Pancreas (tissue), 10 donors: Measurements from ENCODE around the gene PARP15. TPM values are rescaled to one million over a fixed set of nuclear protein-coding genes. Genes with fewer than 3 reads are reported as not detected.

Experiments used
- ATAC-seq, 4 donors: fragments of 200-7000 bp; cut with Tn5 transposase; one replicate each; pipeline versions ENCODE4 v1.8.0 to v1.9.1; 2020; ENCODE audit warnings: mild to moderate bottlenecking in 4 of 4, moderate library complexity in 4 of 4
- DNase-seq, 6 donors: peaks; one replicate each; pipeline ENCODE4 v3.0.0-alpha.2; 2020
- FAIRE-seq: peaks from 2 replicates; lab custom pipeline; 2012; peaks lifted over from hg19 to GRCh38; lab: Jason Lieb, UNC
- H3K27ac ChIP-seq, 4 donors: fragments of 200-600 bp; sonication (generic); 1 replicate in 3 of 4; 2 replicates in 1 of 4; pipeline versions ENCODE4 v1.5.0 to v1.8.0; 2020
- H3K27me3 ChIP-seq, 4 donors: fragments of 200-600 bp; one replicate each; pipeline ENCODE4 v1.8.0; 2021
- H3K36me3 ChIP-seq, 3 donors: fragments of 200-600 bp; sonication (generic) in 1 of 3; one replicate each; pipeline versions ENCODE4 v1.5.0 to v1.8.0; 2020 to 2021
- H3K4me1 ChIP-seq, 3 donors: fragments of 200-600 bp; one replicate each; pipeline ENCODE4 v1.8.0; 2021
- H3K4me3 ChIP-seq, 4 donors: fragments of 200-600 bp; sonication (generic) in 2 of 4; one replicate each; pipeline versions ENCODE4 v1.5.0 to v1.8.0; 2020 to 2021
- H3K9me3 ChIP-seq, 4 donors: fragments of 200-600 bp; one replicate each; pipeline ENCODE4 v1.8.0; 2021
- WGBS, 2 donors: extraction: QIAGEN DNeasy Blood & Tissue Kit; methylation state at CpG; one replicate each; pipeline ENCODE4 v1.1.7; 2013; 5-methylcytosine and 5-hydroxymethylcytosine counted together
- intact Hi-C, 3 donors: fragments of 100-400 bp; cut with DNase I; formaldehyde crosslinking; loops; one replicate each; pipeline versions ENCODE4 v1.11.1 to v1.14.2; 2022
- polyA plus RNA-seq, 2 donors: library from polyadenylated mRNA; stranded (reverse); fragments of 200-250 nt; gene quantifications; one replicate each; pipeline ENCODE4 v1.2.3, GENCODE V29; 2013
- total RNA-seq, 6 donors: library from RNA; stranded (reverse); fragmentation: NEBNext Ultra II Directional in 4 of 6; extraction: Animal tissue kit (Norgen Biotek cat#: 25700) in 4 of 6; gene quantifications; one replicate each; pipeline versions ENCODE4 v1.2.1 to v1.2.4, GENCODE V29; 2021 to 2023
- TF ChIP-seq, protein P1 (sequence below), 4 donors: fragments of 200-600 bp; sonication (generic) in 3 of 4; IDR thresholded peaks; one replicate each; pipeline versions ENCODE4 v1.5.0 to v1.8.0; 2021; ENCODE audit warnings: antibody characterized with exemption in 4 of 4
- donor health status: healthy with polysubstance abuse.
- donor health status: DM: no; HTN: no; CAD: no; lungs with moderate emphysema.
- donor health status: DM: no; HTN: no; CAD: no.
- donor health status: control.
- donor health status: control.
- donor health status: Bipolar disorder and iron deficiency.
- donor health status: DM: yes; HTN: yes; CAD: no.
- donor health status: DM: no; HTN: no; CAD: no.
- donor health status: DM: no; HTN: no; CAD: no.
- donor health status: DM: yes; HTN: yes; CAD: no.

Gene PARP15
- total and polyA plus RNA-seq, 8 donors = 0.14 to 0.80 (median 0.62) TPM

GRCh38 chr3:122621112-122621511, 43.7 kb downstream of the PARP15 start:
- no peaks in the 10 kb centered on the region for H3K4me1 ChIP-seq
- no peaks in the 10 kb centered on the region for H3K27me3 ChIP-seq
- no peak overlapping the region for H3K27ac ChIP-seq
- no peak overlapping the region for H3K4me3 ChIP-seq
- H3K36me3 ChIP-seq = no peaks in the 10 kb centered on the region
- ATAC-seq (peak in 1 of 4 donors; percentile 30), DNase-seq (no peak), FAIRE-seq (no peak)
- TF ChIP-seq, protein P1, sequence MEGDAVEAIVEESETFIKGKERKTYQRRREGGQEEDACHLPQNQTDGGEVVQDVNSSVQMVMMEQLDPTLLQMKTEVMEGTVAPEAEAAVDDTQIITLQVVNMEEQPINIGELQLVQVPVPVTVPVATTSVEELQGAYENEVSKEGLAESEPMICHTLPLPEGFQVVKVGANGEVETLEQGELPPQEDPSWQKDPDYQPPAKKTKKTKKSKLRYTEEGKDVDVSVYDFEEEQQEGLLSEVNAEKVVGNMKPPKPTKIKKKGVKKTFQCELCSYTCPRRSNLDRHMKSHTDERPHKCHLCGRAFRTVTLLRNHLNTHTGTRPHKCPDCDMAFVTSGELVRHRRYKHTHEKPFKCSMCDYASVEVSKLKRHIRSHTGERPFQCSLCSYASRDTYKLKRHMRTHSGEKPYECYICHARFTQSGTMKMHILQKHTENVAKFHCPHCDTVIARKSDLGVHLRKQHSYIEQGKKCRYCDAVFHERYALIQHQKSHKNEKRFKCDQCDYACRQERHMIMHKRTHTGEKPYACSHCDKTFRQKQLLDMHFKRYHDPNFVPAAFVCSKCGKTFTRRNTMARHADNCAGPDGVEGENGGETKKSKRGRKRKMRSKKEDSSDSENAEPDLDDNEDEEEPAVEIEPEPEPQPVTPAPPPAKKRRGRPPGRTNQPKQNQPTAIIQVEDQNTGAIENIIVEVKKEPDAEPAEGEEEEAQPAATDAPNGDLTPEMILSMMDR (IDR thresholded peaks at IDR 0.05) = no peak
- intact Hi-C loops = no loop called here
- no peaks in the 10 kb centered on the region for H3K9me3 ChIP-seq
- WGBS, 2 donors = 46 to 51% methylated on average over 3 of the region's 3 CpGs

DNA sequence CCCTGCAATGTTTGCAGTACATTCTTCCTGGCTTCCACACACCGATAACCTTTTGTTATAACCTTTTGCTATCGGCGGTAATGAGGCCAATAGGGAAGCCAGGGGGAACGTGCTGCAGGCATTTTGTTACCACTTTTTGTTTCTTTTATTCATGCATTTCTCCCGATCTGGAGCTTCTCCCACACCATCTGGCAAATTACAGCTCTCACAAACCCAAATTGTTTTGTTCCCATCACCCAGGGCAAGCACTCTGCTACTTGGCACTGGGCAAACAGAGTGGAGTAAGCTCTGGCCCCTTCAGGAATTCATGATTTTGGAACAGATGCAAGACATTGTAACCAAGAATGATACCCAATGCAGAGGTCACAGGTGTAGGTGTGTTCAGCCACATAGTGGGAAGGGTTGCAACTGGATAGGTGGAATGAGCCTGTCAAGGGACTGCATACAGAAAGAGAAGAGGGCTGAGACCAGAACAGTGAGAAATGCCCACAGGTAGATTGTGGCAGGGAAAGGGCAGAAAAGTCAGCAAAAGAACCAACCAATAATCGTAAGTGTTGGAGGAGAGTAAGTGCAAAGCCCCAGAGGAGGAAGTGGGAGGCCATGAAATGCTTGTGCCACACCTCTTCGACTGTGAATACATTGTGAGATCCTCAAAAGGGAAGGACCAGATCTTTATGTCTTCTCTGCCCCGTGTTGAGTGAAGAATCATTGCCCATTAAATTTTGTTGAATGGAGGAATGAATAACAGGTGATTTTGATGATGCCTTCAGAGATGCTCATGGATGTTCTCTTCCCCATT, 45.8 kb downstream of the PARP15 start:
- DNase-seq (no peak), ATAC-seq (no peak), FAIRE-seq (no peak)
- Histone ChIP-seq H3K4me3 (no peak overlapping the region), H3K4me1 (no peaks in the 10 kb centered on the region), H3K27me3 (no peaks in the 10 kb centered on the region), H3K9me3 (no peaks in the 10 kb centered on the region), H3K27ac (no peak overlapping the region), H3K36me3 (no peaks in the 10 kb centered on the region)
- TF ChIP-seq, protein P1 (IDR thresholded peaks at IDR 0.05) = no peak
- intact Hi-C loops = no loop called here
- WGBS, 2 donors = 83 to 88% methylated on average over 8 of the region's 8 CpGs

DNA sequence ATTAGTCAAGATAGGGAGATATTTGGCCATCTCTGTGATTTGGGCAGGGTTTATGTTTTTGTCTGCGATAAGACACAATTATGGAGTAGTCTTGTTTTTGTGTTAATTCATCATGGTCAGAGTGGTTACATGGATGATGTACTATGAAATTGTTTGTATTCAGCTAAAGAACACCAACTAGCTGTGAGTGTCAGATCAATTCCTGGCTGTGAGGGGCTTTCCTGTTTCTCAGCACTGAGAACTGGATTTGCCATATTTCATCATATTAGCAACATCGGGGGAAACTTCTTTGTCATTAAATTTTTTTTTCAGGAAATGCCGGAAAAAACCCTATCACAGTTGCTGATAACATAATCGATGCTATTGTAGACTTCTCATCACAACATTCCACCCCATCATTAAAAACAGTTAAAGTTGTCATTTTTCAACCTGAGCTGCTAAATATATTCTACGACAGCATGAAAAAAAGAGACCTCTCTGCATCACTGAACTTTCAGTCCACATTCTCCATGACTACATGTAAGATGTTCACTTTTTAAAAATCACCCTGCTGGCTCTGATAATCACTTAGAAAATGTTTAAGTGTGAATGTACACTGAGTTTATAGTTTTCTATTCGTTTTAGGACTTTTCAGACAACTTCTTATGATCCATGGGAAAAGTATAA, 49.2 kb downstream of the PARP15 start:
- intact Hi-C loops = no loop called here
- no peak overlapping the region for H3K4me3 ChIP-seq
- H3K9me3 ChIP-seq = no peaks in the 10 kb centered on the region
- DNase-seq = no peak
- TF ChIP-seq, protein P1 (IDR thresholded peaks at IDR 0.05) = no peak
- no peaks in the 10 kb centered on the region for H3K27me3 ChIP-seq
- H3K4me1 ChIP-seq = no peaks in the 10 kb centered on the region
- no peak for FAIRE-seq
- ATAC-seq = no peak
- H3K27ac ChIP-seq = no peak overlapping the region
- H3K36me3 ChIP-seq = no peaks in the 10 kb centered on the region
- WGBS, 2 donors = 32 to 40% methylated on average over 6 of the region's 6 CpGs

GRCh38 chr3:122627301-122627700, 49.9 kb downstream of the PARP15 start:
- intact Hi-C loops = no loop called here

More at GRCh38 chr3:122627301-122627700, 49.9 kb downstream of the PARP15 start:
- Histone ChIP-seq H3K9me3 (no peaks in the 10 kb centered on the region), H3K36me3 (no peaks in the 10 kb centered on the region), H3K4me1 (no peaks in the 10 kb centered on the region), H3K27me3 (no peaks in the 10 kb centered on the region), H3K4me3 (no peak overlapping the region), H3K27ac (no peak overlapping the region)
- WGBS, 2 donors = 28 to 30% methylated on average over 1 of the region's 1 CpG
- FAIRE-seq (no peak), ATAC-seq (no peak), DNase-seq (no peak)
- TF ChIP-seq, protein P1 (IDR thresholded peaks at IDR 0.05) = no peak
